Activated T-cell treated with anti-CD3 and anti-CD28 coated beads, Interleukin-2, amount 50 U/mL, for 48 hours (primary cell): Measurements from ENCODE around the gene CDH13.

Experiments
- DNase-seq, 2 experiments: peaks; one replicate each; pipeline ENCODE4 v3.0.0-alpha.2; 2020

The CDH13 gene

DNA sequence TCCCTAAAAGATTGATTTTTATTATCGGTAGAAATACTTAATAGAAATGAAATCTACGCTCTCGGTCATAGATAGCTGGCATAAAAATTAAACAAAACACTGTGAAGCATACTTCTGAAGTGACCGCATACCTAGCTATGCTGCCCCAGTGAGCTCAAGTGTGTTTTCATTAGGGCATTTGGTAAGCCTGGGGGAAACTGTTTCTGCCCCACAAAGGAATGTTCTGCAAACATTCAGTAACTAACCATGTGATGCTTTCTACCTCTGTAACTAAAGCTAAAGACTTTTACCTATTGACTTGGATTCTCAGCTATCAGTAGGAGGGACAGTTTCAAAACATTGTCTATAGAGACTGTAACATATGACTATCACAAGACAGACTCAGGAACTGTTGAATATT lies 1087.5 kb downstream of the CDH13 start:
- no peak for DNase-seq

DNA sequence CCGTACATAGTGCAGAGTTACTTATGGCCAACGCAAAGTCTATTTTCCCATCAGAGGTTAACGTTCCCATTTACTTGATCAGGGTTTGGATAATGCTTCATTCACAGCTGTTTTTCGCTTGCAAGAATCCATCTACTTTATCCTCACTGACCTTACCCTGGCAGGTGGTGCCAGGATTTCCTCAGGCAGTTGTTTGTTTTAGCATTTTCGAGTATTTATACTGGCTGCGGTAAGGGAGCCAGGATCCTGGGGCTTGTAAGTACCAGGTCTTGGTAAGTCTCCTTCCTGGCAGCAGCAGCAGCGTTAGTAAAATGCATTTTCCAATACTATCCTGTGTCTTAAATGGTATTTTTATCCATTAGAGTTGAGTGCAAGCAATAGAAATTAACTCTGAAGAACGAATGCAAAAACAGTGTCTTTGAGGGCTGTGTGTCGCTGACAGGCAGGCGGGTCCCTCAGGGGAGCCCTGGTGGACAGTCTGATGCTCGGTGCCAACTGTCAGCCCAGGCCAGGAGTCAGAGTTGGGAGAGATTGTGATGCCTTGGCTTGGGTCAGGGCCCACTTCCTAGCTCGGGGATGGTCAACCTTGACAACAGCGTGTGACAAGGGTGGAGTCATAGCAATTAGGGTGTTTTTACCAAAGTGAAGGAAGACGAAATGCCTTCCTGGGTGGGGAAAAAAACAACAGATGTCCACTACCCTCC lies 1088.6 kb downstream of the CDH13 start:
- DNase-seq, result no peak

DNA sequence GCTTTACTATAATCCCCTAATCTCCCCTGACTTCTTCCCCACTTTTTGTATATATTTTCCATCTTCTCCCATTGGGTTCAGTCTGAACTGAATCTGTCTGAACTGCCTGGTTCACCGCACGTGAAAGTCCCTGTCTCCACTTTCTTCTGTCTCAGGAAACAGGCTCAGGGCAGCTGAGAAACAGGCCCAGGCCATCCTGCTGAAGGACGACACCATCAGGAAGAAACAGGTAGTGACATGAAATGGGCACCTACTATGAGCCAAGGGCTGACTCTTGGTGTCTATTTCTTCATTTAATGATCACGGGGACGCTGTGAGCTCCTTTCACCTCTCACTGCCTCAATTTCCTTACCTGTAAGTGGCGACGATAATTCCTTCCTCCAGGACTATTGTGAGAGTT lies 1090.5 kb downstream of the CDH13 start:
- no peak for DNase-seq

GRCh38 chr16:83717814-83718213 lies 1091.0 kb downstream of the CDH13 start:
- no peak for DNase-seq

DNA sequence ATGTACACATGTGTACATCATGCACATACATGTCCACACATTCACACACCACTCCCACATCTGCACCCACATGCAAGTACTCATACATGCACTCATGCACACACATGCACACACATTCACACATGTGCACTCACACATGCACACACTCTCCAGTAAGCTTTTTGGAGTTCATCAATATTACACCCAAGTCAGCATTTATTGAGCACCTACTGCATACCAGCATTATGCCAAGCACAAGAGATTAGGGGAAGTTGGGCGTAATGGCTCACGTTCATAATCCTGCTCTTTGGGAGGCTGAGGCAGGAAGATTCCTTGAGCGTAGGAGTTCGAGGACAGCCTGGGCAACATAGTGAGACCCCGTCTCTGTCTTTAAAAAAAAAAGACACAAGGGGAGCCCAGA lies 1093.4 kb downstream of the CDH13 start:
- no peak for DNase-seq

- no peak for DNase-seq
Observed at GRCh38 chr16:83720981-83721380, 1094.2 kb downstream of the CDH13 start.

DNA sequence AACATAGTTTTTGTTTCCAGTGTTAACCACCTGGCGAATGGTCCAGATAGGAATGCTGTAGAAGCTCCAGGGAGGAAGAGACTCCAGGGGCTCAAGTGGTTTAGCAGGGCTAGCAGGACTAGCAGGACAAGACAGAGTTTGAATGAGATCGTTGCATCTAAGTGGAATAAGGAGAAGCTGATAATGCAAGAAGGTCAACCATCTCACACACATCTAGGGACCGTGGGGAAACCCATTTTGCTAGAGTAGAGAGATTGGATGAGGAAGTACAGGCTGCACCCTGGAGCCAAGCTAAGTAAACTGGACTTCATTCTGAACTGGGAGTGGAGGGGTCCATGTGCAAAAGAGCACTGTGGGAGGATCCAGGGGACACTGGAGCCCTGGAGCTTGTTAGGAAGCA lies 1094.9 kb downstream of the CDH13 start:
- no peak for DNase-seq

- DNase-seq, result no peak
Observed at GRCh38 chr16:83722456-83723183, 1095.9 kb downstream of the CDH13 start.

DNA sequence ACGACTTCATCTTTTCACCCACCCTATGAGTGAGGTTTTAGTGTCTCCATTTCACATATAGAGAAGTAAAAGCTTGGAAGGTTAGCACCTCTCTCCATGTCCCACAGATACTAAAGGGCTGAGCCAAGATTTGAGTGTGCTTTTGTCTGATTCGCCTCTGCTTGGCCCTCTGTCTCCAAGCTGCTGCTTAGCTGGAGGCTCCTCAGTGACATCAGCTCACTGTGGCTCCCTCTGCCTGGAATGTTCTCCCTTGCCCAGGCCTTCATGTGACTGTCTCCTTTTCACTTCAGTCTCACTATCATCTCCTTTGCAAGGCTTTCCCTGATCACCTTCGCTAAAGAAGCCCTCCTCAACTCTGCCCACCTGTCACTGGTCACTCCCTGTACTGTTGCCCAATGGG lies 1096.5 kb downstream of the CDH13 start:
- no peak for DNase-seq

DNA sequence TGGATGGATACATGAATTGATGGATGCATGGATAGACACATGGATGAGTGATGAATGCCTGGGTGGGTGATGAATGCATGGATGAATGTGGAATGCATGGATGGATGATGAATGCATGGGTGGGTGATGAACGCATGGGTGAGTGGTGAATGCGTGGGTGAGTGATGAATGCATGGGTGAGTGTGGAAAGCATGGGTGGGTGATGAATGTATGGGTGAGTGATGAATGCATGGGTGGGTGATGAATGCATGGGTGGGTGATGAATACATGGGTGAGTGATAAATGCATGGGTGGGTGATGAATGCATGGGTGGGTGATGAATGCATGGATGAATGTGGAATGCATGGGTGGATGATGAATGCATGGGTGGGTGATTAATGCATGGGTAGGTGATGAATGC lies 1097.1 kb downstream of the CDH13 start:
- no peak for DNase-seq

GRCh38 chr16:83724585-83724984 lies 1097.8 kb downstream of the CDH13 start:
- DNase-seq, result no peak

DNA sequence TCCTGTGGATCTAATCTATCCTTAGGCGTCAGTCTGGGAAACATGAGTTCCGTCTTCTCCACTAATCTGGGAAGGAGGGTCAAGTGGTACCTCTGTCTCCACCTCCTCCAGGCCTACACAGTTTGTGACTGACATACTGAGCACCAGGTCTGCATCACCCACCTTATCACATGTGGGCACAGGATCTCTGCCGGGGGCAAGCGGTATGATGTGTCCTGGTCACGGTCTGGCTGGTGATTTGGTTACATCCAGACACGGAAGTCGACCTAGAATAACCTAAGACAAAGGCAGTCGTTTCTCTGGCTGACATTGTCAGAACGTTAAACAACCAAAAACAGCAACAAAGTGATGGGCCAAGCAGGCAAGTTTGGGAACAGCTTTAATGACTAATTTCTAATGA lies 1098.5 kb downstream of the CDH13 start:
- no peak for DNase-seq

GRCh38 chr16:83727018-83727417 lies 1100.2 kb downstream of the CDH13 start:
- DNase-seq, result no peak

DNA sequence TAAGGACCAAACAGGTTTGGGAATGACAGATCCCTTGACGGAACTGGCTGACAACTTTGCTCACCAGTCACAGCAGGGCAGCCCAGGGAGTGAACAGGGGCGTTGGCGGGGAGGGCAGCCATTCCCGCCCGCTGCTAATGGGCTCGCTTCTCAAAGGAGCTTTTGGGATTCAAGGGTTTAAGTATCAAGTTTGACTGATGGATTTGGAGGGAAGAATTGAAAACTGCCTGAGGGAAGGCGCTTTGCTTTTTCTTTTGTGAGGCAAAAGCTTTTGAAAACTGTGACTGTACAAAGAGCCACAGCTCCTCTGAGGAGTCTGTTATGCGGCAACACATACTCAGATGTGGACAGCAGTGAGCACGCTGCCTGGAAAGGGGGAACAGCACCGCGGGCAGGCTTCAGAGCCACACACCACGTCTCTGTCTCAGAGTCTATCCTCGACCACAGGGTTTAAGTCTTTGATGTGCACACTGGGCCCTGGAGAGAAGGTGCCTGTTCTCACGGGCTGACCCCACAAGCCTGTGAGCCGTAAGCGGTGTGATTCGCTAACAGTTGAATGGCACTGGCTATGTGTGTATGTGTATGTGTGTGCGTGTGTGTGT lies 1101.1 kb downstream of the CDH13 start:
- no peak for DNase-seq

DNA sequence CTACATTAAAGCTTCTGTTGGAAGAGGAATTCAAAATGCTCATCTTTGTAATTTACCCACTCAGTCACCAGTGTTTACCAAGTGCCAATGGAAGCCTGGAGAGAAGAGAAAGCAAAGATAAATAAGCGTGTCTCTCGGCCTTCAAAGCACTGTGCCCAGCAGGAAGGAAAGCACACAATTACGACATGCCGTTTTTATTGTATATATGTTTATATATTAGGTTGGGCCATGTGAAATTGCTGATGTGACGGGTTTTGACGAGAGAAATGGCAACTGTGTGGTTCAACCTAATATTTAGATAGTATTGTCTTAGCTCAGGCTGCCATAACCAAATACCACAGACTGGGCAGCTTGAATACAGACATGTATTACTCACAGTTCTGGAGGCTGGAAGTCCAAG lies 1101.7 kb downstream of the CDH13 start:
- no peak for DNase-seq

DNA sequence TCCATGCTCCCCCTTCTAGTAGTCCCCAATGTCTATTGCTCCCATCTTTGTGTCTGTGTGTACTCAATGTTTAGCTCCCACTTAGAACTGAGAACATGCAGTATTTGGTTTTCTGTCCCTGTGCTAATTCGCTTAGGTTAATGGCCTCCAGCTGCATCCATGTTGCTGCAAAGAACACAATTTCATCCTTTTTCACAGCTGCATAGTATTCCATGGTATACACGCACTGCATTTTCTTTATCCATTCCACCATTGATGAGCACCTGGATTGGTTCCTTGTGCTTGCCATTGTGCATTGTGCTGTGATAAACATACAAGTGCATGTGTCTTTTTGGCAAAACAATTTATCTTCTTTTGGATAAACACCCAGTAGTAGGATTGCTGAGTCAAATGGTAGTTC lies 1104.0 kb downstream of the CDH13 start:
- no peak for DNase-seq

DNA sequence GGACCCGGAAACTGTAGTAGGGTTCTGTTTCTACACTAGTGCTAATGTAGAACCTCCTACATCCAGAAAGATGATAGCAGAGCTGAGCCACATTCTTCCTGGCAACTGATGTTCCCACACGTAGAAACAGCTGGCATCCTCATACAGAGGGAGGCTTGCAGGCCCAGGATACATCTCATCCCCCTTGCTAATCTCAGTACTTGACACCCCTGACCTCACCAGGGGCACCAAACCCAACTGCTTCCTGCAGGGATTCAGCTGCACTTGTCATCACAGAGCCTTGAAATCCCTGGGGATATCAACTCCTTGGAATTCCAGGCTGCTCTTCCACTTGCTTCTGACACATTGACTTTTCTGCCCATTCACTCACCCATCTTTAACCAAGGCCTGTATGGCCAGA lies 1105.8 kb downstream of the CDH13 start:
- DNase-seq, result no peak

DNA sequence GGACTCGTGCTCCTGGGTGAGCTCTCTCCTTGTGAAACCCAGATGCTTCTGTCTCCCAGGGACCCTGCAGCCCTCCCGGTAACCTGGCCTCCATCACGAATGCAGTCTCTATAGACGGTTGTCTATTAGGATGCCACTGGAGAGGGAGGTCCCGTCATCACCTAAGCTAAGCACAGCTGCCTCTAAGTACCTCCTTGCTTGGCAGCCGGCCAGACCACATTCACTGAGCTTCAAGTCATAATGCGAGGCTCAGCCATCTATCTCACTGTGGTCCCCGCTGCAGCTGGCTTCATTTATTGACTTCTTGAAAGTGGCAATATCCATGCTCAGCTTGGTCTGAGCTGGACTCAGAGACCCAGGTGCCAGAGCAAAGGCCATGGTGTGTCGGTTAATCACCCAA lies 1106.5 kb downstream of the CDH13 start:
- DNase-seq, result no peak

DNA sequence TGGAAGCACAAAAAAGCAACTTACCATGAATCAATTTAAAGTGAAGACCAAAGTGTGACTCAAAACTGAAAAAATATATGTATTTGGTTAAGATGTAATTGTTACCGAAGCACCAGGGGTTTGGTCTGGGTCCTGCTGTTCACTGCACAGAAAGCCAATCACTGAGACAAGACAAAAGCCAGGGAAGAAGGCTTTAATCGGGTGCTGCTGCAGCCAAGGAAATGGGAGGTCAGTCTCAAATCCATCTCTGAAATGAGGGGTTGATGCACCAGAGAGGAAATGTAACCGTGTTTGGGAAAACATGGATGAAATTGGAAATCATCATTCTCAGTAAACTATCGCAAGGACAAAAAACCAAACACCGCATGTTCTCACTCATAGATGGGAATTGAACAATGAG lies 1107.4 kb downstream of the CDH13 start:
- DNase-seq, result no peak

GRCh38 chr16:83737729-83738354 lies 1111.1 kb downstream of the CDH13 start:
- DNase-seq, result no peak

- no peak for DNase-seq
Observed at GRCh38 chr16:83738923-83739503, 1112.2 kb downstream of the CDH13 start.

DNA sequence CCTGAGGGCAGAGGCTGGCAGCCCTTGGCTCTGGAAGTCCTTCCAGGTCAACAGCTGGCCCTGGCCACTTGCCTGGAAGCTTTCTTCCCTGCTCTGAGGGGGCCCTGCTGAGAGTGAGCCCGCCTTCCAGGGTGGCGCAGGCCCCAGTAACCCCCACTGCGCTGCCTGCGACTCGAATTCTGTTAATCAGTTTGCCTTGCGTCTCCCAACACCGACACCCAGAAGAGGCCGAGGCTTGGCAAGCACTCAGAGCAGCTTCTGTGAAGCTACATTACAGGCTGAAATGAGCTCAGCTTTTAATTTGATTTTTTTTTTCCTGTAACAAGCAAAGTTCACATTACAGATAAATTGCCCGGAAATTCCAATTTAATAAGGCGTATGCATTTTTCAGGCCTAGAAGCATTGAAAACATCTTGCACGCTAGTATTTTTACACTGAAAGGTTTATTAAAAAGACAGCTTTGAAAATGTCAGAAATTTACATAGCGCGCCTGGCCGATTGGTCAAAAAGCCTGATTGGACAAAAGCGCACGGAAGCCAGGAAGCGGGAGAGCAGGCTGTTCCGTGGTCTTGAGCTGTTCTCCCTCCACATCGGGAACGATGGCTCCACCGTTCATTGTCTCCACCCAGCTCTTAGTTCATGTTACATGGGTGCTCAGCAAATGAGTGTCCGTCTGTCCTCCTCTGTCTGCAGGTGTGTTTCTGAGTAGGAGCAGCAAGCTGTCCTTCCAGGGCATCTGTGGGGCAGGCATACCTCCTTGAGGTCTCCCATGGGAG lies 1115.5 kb downstream of the CDH13 start:
- DNase-seq, result no peak

- DNase-seq, result no peak
Observed at GRCh38 chr16:83743241-83743640, 1116.5 kb downstream of the CDH13 start.
